ENCODE data around the gene LOXL1. TPM values are rescaled to one million over a fixed set of nuclear protein-coding genes. Genes with fewer than 3 reads are reported as not detected.

The LOXL1 gene
- total RNA-seq, 2 experiments from 2014 or later, result 1.6 to 2.8 TPM

GRCh38 chr15:73908822-73909122 is 17.5 kb upstream of the LOXL1 start:
- H3K4me1 Mint-ChIP-seq (ENCODE audit: low read depth), result peaks cover 3% of the 10 kb centered on the region
- POLR2A ChIA-PET, result interaction anchor here (1.4 kb wide), 1 partner anchor 11 kb away, joined by 3 read pairs; no protein-coding TSS in a partner anchor

GRCh38 chr15:73909651-73910050 is 16.6 kb upstream of the LOXL1 start:
- CTCF ChIA-PET, result interaction anchor here (0.6 to 11.2 kb wide), 10 partner anchors 8 to 1047 kb away, joined by 3 to 137 read pairs (median 5); partner anchors contain the start of gene TBC1D21
- ATAC-seq (no peak), DNase-seq (no peak)
- H3K27ac Mint-ChIP-seq, result no peak overlapping the region
- no peak for TF ChIP-seq CTCF (IDR thresholded peaks at IDR 0.05)
- intact Hi-C loops (cut with micrococcal nuclease), result loop anchor here (5.0 kb wide), 1 partner anchor 37 kb away; the partner anchor contains the start of gene TBC1D21
- no peaks in the 10 kb centered on the region for H3K36me3 Mint-ChIP-seq (ENCODE audit: low read depth)
- H3K27me3 Mint-ChIP-seq, result no peaks in the 10 kb centered on the region
- no peak overlapping the region for H3K4me3 Mint-ChIP-seq
- no peaks in the 10 kb centered on the region for H3K9me3 Mint-ChIP-seq
- peaks cover 9% of the 10 kb centered on the region for H3K4me1 Mint-ChIP-seq (ENCODE audit: low read depth)
- POLR2A ChIA-PET, result interaction anchor here (1.4 kb wide), 1 partner anchor 10 kb away, joined by 3 read pairs; no protein-coding TSS in a partner anchor

More at GRCh38 chr15:73908822-73909122, 17.5 kb upstream of the LOXL1 start:
- Mint-ChIP-seq H3K9me3 (no peaks in the 10 kb centered on the region), H3K4me3 (no peak overlapping the region), H3K36me3 (ENCODE audit: low read depth) (no peaks in the 10 kb centered on the region), H3K27ac (no peak overlapping the region), H3K27me3 (no peaks in the 10 kb centered on the region)
- DNase-seq (no peak), ATAC-seq (no peak)
- intact Hi-C loops (cut with micrococcal nuclease), result loop anchor here (5.0 kb wide), 1 partner anchor 36 kb away; the partner anchor contains the start of gene TBC1D21
- CTCF ChIA-PET, result interaction anchor here (0.6 to 11.2 kb wide), 16 partner anchors 8 to 668 kb away, joined by 3 to 137 read pairs (median 4); partner anchors contain the start of gene TBC1D21
- TF ChIP-seq CTCF (IDR thresholded peaks at IDR 0.05), result no peak

GRCh38 chr15:73910522-73911303 is 15.5 kb upstream of the LOXL1 start:
- Mint-ChIP-seq H3K4me1 (ENCODE audit: low read depth) (peaks cover 11% of the 10 kb centered on the region), H3K9me3 (no peaks in the 10 kb centered on the region), H3K36me3 (ENCODE audit: low read depth) (peaks cover 2% of the 10 kb centered on the region), H3K4me3 (no peak overlapping the region), H3K27me3 (no peaks in the 10 kb centered on the region), H3K27ac (no peak overlapping the region)
- ChIA-PET POLR2A (no interaction called here), CTCF (interaction anchor here (1.1 to 11.2 kb wide), 5 partner anchors 14 to 53 kb away, joined by 3 to 137 read pairs (median 3); partner anchors contain the start of gene TBC1D21)
- no peak for ATAC-seq
- intact Hi-C loops (cut with micrococcal nuclease), result no loop called here
- TF ChIP-seq CTCF (IDR thresholded peaks at IDR 0.05), result no peak
- DNase-seq, result no peak

GRCh38 chr15:73912030-73912596 is 14.1 kb upstream of the LOXL1 start:
- no peak overlapping the region for H3K4me3 Mint-ChIP-seq
- peaks cover 11% of the 10 kb centered on the region for H3K4me1 Mint-ChIP-seq (ENCODE audit: low read depth)
- CTCF ChIA-PET, result interaction anchor here (0.7 to 11.2 kb wide), 3 partner anchors 12 to 39 kb away, joined by 3 to 137 read pairs (median 10); partner anchors contain the start of gene TBC1D21
- H3K27ac Mint-ChIP-seq, result no peak overlapping the region
- POLR2A ChIA-PET, result no interaction called here
- H3K9me3 Mint-ChIP-seq, result no peaks in the 10 kb centered on the region
- TF ChIP-seq CTCF (IDR thresholded peaks at IDR 0.05), result no peak
- H3K36me3 Mint-ChIP-seq (ENCODE audit: low read depth), result peaks cover 7% of the 10 kb centered on the region
- no peak for DNase-seq
- intact Hi-C loops (cut with micrococcal nuclease), result no loop called here
- ATAC-seq, result no peak
- H3K27me3 Mint-ChIP-seq, result no peaks in the 10 kb centered on the region
